Activated CD4-positive, alpha-beta T cell treated with anti-CD3 and anti-CD28 coated beads, Interleukin-2, amount 10 ng/mL, durations not matched to agents 7 days and 5 days (primary cell): Measurements from ENCODE around the gene PTPRM. TPM values are rescaled to one million over a fixed set of nuclear protein-coding genes. Genes with fewer than 3 reads are reported as not detected.

Experiments used
- CTCF ChIA-PET: fragments of 350-600 bp; sonication (Branson Sonifier 250); formaldehyde crosslinking; loops from one replicate; lab custom pipeline; 2021; ENCODE audit warnings: antibody characterized with exemption; lab: Charles Lee
- POLR2A ChIA-PET: fragments of 350-600 bp; sonication (Branson Sonifier 250); formaldehyde crosslinking; loops from one replicate; lab custom pipeline; 2021; ENCODE audit warnings: antibody characterized with exemption; lab: Charles Lee
- DNase-seq: peaks from one replicate; pipeline ENCODE4 v3.0.0-alpha.2; 2020
- H3K27ac Mint-ChIP-seq: one replicate; pipeline ENCODE4 v1.8.0; 2021; ENCODE audit warnings: mild to moderate bottlenecking, moderate library complexity, mixed read lengths
- H3K27me3 Mint-ChIP-seq: one replicate; pipeline ENCODE4 v1.8.0; 2021; ENCODE audit warnings: mixed read lengths
- H3K36me3 Mint-ChIP-seq: one replicate; pipeline ENCODE4 v1.8.0; 2021; ENCODE audit warnings: low read depth, mixed read lengths
- H3K4me1 Mint-ChIP-seq: one replicate; pipeline ENCODE4 v1.8.0; 2021; ENCODE audit warnings: mixed read lengths
- H3K4me3 Mint-ChIP-seq: one replicate; pipeline ENCODE4 v1.8.0; 2021; ENCODE audit warnings: mild to moderate bottlenecking, moderate library complexity, mixed read lengths
- H3K9me3 Mint-ChIP-seq: one replicate; pipeline ENCODE4 v1.8.0; 2021; ENCODE audit warnings: mixed read lengths
- total RNA-seq, 2 experiments: library from RNA; stranded (reverse); gene quantifications; one replicate each; pipeline ENCODE4 v1.2.3, GENCODE V29; 2021

Gene PTPRM
- total RNA-seq, 2 experiments from 2014 or later, result 5.1 to 10.5 TPM

DNA sequence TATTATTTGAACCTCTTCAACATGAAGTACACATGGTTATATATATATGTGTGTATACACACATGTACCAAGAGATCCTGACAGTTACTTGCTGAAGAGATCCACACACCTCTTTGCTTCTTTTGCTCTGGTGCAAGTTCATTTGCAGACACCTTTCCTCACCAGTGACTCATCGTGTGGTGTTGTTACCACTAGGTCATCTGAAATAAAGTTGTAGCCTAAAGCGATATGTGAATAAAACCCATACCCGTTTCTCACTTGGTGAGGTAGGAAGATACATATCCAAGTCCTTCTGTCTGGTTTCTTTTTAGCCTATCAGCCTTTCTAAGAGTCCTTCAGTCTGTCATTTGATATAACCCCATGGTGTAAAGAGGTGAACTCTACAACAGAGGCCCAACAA, 662.7 kb downstream of the PTPRM start:
- no peaks in the 10 kb centered on the region for H3K36me3 Mint-ChIP-seq
- POLR2A ChIA-PET, result no interaction called here
- H3K27ac Mint-ChIP-seq, result no peak overlapping the region
- no peaks in the 10 kb centered on the region for H3K27me3 Mint-ChIP-seq
- no peak for DNase-seq
- CTCF ChIA-PET, result no interaction called here
- H3K4me3 Mint-ChIP-seq, result no peak overlapping the region
- H3K9me3 Mint-ChIP-seq, result no peaks in the 10 kb centered on the region
- peaks cover 8% of the 10 kb centered on the region for H3K4me1 Mint-ChIP-seq

DNA sequence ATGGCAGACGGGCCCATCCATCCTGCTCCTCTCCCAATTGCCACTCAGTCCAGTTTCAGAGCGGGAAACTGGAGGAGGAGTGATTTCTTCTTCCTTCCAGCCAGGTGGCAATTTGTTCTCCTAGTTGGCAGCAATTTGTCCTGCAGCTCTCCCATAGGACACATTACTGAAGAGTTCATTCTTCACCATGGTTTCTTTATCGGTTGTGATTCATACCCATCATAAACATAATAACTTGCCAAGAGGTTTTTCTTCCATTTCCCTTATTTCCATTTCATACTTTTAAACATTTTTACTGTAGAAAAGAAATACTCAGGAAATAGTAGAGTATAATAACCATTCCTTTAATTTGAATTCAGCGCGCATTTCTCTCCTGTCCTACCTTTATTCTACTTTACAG, 664.2 kb downstream of the PTPRM start:
- Mint-ChIP-seq H3K9me3 (no peaks in the 10 kb centered on the region), H3K27me3 (no peaks in the 10 kb centered on the region), H3K4me3 (no peak overlapping the region), H3K27ac (no peak overlapping the region), H3K4me1 (peaks cover 8% of the 10 kb centered on the region), H3K36me3 (no peaks in the 10 kb centered on the region)
- no peak for DNase-seq
- POLR2A ChIA-PET, result no interaction called here
- CTCF ChIA-PET, result no interaction called here

DNA sequence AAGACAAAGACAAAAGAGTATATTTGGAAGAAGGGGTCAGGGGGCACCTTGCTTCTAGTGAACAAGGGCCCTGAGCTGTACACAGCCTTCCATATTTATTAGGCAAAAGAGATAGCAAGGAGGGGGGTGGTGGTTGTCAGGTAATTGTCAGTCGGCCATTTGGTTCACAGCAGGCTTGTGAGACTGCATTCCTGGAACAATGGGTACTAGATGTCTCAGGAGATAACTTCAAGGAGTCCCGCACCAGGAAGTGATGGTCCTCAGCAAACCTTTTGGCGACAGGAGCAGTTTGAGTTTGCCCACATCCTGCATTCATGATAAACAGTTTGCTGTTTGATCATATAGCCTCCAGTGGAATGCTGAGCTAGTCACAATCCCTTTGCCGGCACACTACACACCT, 665.7 kb downstream of the PTPRM start:
- H3K27ac Mint-ChIP-seq, result no peak overlapping the region
- H3K27me3 Mint-ChIP-seq, result no peaks in the 10 kb centered on the region
- CTCF ChIA-PET, result no interaction called here

DNA sequence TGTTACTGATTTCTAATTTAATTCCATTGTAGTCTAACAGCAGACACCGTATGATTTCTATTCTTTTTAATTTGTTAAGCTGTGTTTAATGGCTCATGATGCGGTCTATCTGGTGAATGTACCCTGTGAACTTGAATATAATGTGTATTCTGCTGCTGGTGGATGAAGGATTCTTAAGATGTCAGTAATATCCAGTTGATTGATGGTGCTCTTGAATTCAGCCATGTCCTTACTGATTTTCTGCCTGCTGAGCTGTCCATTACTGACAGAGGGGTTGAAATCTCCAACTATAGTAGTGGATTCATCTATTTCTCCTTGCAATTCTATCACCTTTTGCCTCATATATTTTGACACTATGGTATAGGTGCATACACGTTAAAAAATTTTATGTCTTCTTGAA, 668.8 kb downstream of the PTPRM start:
- Mint-ChIP-seq H3K27me3 (no peaks in the 10 kb centered on the region), H3K4me3 (no peak overlapping the region), H3K27ac (no peak overlapping the region), H3K9me3 (no peaks in the 10 kb centered on the region), H3K36me3 (no peaks in the 10 kb centered on the region), H3K4me1 (peaks cover 8% of the 10 kb centered on the region)
- ChIA-PET POLR2A (no interaction called here), CTCF (no interaction called here)
- DNase-seq, result no peak

More for the DNA sequence above, 665.7 kb downstream of the PTPRM start:
- no peak for DNase-seq
- Mint-ChIP-seq H3K4me3 (no peak overlapping the region), H3K36me3 (no peaks in the 10 kb centered on the region), H3K9me3 (no peaks in the 10 kb centered on the region), H3K4me1 (peaks cover 8% of the 10 kb centered on the region)
- POLR2A ChIA-PET, result no interaction called here

DNA sequence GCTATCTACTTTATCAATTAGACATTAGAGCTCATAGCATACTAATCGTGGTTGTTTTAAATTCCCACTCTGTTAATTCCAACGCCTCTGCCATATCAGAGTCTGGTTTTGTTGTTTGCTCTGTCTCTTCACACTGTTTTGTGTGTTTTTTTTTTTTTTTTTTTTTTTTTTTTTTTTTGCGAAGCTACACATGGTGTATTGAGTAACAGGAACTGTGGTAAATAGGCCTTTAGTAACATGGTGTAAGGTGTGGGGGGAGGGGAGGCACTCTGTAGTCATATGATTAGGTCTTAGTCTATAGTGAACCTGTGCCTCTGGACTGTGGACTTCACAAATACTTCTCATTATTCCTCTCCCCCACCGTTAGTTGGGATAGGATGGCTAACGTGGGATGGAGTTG, 671.4 kb downstream of the PTPRM start:
- POLR2A ChIA-PET, result no interaction called here
- DNase-seq, result no peak

DNA sequence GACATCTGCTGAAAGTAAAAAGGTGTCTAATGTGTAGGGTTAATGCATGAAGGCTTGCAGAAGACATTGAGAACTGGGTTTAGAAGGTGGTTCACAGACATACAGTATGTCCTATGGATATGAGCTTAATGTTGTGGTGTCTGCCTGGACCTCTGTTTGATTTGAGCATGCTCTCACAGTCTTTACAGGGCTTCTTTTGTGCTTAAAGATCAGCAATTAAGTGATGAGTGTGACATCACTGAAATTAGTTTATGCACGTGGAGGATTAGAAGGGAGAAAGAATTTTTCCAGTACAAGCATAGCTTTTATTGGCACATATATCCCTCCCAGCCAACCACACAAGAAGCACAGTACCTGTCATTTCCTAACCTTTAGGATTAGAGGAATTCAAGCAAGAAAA, 674.6 kb downstream of the PTPRM start:
- no peaks in the 10 kb centered on the region for H3K36me3 Mint-ChIP-seq

More for the DNA sequence above, 671.4 kb downstream of the PTPRM start:
- Mint-ChIP-seq H3K27me3 (no peaks in the 10 kb centered on the region), H3K27ac (no peak overlapping the region), H3K4me3 (no peak overlapping the region), H3K9me3 (no peaks in the 10 kb centered on the region), H3K4me1 (no peaks in the 10 kb centered on the region), H3K36me3 (no peaks in the 10 kb centered on the region)
- CTCF ChIA-PET, result no interaction called here

DNA sequence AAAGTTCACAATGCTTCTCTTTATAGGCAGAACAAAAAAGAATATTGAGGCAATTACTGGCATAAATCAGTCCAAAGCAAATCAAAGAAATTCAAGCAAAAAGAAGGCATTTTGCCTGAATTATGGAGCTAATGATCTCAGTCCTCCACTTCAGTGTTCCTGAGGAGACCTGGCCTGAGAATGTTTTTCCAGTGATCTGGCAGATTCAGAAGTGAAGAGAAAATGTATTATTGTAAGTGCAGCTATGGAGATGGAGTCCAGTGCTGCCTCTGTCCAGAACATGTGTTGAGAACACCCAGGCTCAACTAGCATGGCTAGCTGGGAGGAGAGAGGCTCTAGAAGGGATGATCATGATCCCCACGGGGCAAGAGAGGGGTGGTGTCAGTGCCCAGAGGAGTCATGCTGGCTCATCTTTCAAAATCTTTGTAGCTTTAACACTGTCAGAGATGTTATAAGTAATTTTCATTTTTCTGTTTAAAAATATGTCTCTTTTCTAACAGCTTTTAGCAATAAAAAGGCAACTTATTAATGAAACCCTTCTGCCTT, 675.1 kb downstream of the PTPRM start:
- Mint-ChIP-seq H3K4me1 (no peaks in the 10 kb centered on the region), H3K27me3 (no peaks in the 10 kb centered on the region), H3K27ac (no peak overlapping the region), H3K36me3 (no peaks in the 10 kb centered on the region), H3K9me3 (no peaks in the 10 kb centered on the region), H3K4me3 (no peak overlapping the region)
- DNase-seq, result no peak
- CTCF ChIA-PET, result no interaction called here
- POLR2A ChIA-PET, result no interaction called here

More for the DNA sequence above, 674.6 kb downstream of the PTPRM start:
- CTCF ChIA-PET, result no interaction called here
- DNase-seq, result no peak
- no peak overlapping the region for H3K27ac Mint-ChIP-seq
- no peaks in the 10 kb centered on the region for H3K4me1 Mint-ChIP-seq
- no peaks in the 10 kb centered on the region for H3K9me3 Mint-ChIP-seq
- no peak overlapping the region for H3K4me3 Mint-ChIP-seq
- H3K27me3 Mint-ChIP-seq, result no peaks in the 10 kb centered on the region
- POLR2A ChIA-PET, result no interaction called here

DNA sequence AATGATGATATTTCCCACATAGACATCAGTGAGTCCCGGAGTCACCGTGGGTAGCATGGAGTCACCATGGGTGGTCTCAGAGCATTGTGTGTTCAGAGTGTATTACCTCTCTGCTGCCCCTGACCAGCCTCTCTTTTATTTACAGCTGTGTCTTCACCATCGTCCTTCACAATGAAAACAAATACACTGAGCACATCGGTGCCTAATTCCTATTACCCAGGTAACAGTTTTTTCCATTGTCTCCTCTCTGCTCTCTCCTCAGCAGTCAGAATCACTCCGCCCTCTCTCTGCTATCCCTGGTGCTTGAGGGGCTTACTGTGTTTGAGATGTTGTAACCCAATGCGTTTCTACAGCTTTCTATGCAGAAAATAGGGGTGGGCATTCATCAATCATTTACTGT, 680.6 kb downstream of the PTPRM start:
- H3K9me3 Mint-ChIP-seq, result no peaks in the 10 kb centered on the region
- ChIA-PET CTCF (no interaction called here), POLR2A (no interaction called here)
- H3K36me3 Mint-ChIP-seq, result no peaks in the 10 kb centered on the region
- H3K27me3 Mint-ChIP-seq, result no peaks in the 10 kb centered on the region
- DNase-seq, result no peak
- H3K4me3 Mint-ChIP-seq, result no peak overlapping the region
- no peaks in the 10 kb centered on the region for H3K4me1 Mint-ChIP-seq
- no peak overlapping the region for H3K27ac Mint-ChIP-seq

DNA sequence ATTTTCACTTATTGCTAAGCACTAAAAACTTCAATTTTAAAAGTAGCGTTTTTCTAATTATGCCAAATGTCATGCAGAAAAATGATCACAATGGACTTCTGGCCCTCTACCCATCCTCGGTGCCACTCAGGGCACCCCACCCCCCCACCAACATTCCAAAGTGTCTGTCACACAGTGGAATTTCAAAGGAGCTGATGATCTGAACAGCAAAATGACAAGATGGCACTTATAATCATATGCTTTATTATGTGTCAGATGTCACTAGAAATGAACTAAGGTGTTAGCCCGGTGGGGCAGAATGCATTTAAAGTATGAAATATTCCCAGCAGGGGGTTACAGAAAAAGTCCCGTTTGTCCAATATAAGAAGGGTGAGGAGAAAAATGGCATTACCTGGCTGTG, 681.5 kb downstream of the PTPRM start:
- H3K4me3 Mint-ChIP-seq, result no peak overlapping the region
- POLR2A ChIA-PET, result no interaction called here
- no peak overlapping the region for H3K27ac Mint-ChIP-seq
- no peaks in the 10 kb centered on the region for H3K27me3 Mint-ChIP-seq
- no peaks in the 10 kb centered on the region for H3K4me1 Mint-ChIP-seq
- CTCF ChIA-PET, result no interaction called here
- DNase-seq, result no peak
- no peaks in the 10 kb centered on the region for H3K9me3 Mint-ChIP-seq
- H3K36me3 Mint-ChIP-seq, result no peaks in the 10 kb centered on the region

DNA sequence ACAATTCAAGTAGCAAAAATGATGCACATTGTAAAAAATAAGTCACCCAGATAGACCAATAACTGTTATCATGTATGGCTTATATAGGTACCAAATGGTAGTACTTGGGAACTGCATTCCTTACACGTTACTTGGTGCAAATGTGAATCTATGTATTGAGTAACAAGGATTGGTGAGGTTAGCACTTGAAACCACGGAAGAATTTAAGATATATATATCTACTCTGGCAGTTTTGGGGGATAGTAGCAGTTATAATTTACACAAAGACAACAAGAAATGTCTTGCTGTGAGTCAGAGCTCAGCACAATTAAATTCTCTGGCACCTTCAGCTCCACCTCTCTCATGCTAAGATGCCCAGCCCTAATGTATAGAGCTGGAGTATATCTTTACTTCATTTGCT, 682.7 kb downstream of the PTPRM start:
- ChIA-PET CTCF (no interaction called here), POLR2A (no interaction called here)
- H3K9me3 Mint-ChIP-seq, result no peaks in the 10 kb centered on the region
- H3K27ac Mint-ChIP-seq, result no peak overlapping the region
- H3K4me1 Mint-ChIP-seq, result no peaks in the 10 kb centered on the region
- no peaks in the 10 kb centered on the region for H3K36me3 Mint-ChIP-seq
- no peak for DNase-seq
- no peaks in the 10 kb centered on the region for H3K27me3 Mint-ChIP-seq
- no peak overlapping the region for H3K4me3 Mint-ChIP-seq

DNA sequence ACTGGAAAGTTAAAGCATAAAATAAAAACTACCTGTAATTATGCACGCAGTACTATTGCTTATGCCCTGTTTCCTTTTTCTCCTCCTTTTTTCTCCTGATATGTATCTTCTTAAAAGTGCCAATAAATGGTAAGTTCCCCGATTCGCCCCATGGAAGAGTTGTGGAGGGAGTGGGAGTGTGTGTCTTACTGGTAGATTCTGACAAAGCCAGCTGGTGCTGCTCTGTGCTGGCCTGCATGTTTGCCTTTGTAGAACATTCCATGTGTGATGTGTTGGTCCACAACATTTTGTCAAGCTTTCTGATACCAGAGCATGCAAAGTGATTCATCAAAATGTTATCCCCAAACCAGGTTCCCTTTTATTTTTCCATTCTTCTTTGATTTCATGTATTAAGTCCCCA, 685.3 kb downstream of the PTPRM start:
- ChIA-PET CTCF (no interaction called here), POLR2A (no interaction called here)
- no peak overlapping the region for H3K27ac Mint-ChIP-seq
- H3K4me3 Mint-ChIP-seq, result no peak overlapping the region
- no peaks in the 10 kb centered on the region for H3K36me3 Mint-ChIP-seq
- no peaks in the 10 kb centered on the region for H3K4me1 Mint-ChIP-seq
- DNase-seq, result no peak
- no peaks in the 10 kb centered on the region for H3K9me3 Mint-ChIP-seq
- H3K27me3 Mint-ChIP-seq, result no peaks in the 10 kb centered on the region

DNA sequence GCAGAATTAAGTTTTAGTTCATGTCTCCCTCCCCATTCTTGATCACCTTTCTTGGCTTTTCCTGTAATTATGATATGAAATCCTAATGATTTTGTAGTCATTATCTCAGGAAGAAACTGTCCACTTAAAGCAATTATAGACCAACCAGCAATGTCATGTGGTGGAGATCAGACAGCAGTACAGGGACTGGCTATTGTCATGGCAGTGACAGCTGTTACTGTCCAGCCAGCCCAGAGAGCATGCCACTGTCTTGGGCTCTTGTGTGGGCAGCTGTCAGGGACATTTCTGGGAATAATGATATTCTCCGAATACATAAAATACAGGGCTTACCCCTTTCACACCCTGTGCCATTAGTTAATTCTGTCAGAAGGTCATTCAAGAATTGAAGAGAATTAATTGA, 686.8 kb downstream of the PTPRM start:
- DNase-seq, result no peak
- Mint-ChIP-seq H3K27ac (no peak overlapping the region), H3K36me3 (no peaks in the 10 kb centered on the region), H3K4me1 (no peaks in the 10 kb centered on the region), H3K9me3 (no peaks in the 10 kb centered on the region), H3K4me3 (no peak overlapping the region), H3K27me3 (no peaks in the 10 kb centered on the region)
- ChIA-PET POLR2A (no interaction called here), CTCF (no interaction called here)

DNA sequence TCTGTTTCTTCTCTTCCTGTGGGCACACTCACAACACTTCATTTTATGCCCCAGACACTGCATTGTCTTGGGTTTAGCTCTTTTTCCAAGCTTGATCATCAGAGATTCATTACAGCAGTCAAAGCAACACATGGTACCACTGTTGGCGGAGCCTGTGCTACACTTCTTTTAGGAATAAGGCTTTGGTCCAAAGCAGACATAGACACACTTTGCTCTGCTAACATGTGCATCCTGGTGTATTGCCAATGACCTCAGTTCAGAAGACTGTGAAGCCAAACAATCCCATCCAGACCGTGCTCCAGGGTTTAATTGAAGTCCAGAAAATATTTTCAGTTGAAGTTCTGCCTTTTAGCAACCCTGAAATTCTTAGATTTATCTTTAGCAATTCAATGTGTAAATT, 687.5 kb downstream of the PTPRM start:
- Mint-ChIP-seq H3K9me3 (no peaks in the 10 kb centered on the region), H3K27ac (no peak overlapping the region), H3K27me3 (no peaks in the 10 kb centered on the region), H3K4me1 (no peaks in the 10 kb centered on the region), H3K4me3 (no peak overlapping the region), H3K36me3 (no peaks in the 10 kb centered on the region)
- ChIA-PET POLR2A (no interaction called here), CTCF (no interaction called here)
- no peak for DNase-seq

DNA sequence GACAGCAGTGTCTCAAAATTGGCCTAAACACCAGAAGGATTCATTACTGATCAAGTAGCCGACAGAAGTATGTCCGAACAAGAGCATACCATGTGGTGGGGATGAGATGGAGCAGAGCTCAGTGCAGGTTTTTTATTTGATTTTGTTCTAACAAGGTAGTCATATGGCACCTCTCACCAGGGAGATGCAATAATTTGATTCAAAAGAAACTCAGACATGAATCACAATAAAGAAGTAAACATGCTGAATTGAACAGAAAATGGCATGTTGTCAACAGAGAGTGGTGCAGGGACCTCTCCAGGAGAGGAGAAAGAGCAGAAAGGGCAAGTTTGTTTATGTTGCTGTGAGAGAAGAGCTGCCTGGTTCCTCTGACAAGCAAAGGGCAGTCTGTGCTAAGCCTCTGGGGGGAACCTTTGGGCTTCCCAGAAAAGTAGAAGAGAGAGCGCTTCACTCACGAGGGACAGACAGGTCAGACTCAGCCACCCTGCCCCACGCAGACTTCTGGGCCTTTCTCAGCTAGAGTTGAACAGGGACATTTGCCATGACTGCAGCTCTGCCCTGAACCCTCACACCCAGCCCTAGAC, 690.8 kb downstream of the PTPRM start:
- DNase-seq, result no peak
- H3K27ac Mint-ChIP-seq, result no peak overlapping the region
- ChIA-PET POLR2A (interaction anchor here (0.6 kb wide), 1 partner anchor 1294 kb away, joined by 3 read pairs; no protein-coding TSS in a partner anchor), CTCF (no interaction called here)
- H3K9me3 Mint-ChIP-seq, result no peaks in the 10 kb centered on the region
- no peak overlapping the region for H3K4me3 Mint-ChIP-seq
- H3K27me3 Mint-ChIP-seq, result no peaks in the 10 kb centered on the region
- H3K4me1 Mint-ChIP-seq, result no peaks in the 10 kb centered on the region
- no peaks in the 10 kb centered on the region for H3K36me3 Mint-ChIP-seq
